Hepatocyte (in vitro differentiated cells): ENCODE data around the gene NPBWR2.

Experiments
- CTCF ChIP-seq: fragments of 200-600 bp; sonication (generic); IDR thresholded peaks from 2 replicates; pipeline ENCODE4 v1.5.1; 2016; ENCODE audit warnings: antibody characterized with exemption, mild to moderate bottlenecking; ENCODE audit not compliant: poor library complexity
- EZH2 ChIP-seq: fragments of 200-600 bp; sonication (generic); IDR thresholded peaks from 2 replicates; pipeline ENCODE4 v1.6.1; 2016; ENCODE audit warnings: antibody characterized with exemption, mild to moderate bottlenecking, borderline replicate concordance
- EZH2phosphoT487 ChIP-seq: fragments of 200-600 bp; sonication (generic); IDR thresholded peaks from one replicate; pipeline ENCODE4 v1.6.1; 2018; ENCODE audit warnings: antibody characterized with exemption, mild to moderate bottlenecking, low read depth, moderate library complexity; ENCODE audit not compliant: unreplicated experiment, severe bottlenecking

DNA sequence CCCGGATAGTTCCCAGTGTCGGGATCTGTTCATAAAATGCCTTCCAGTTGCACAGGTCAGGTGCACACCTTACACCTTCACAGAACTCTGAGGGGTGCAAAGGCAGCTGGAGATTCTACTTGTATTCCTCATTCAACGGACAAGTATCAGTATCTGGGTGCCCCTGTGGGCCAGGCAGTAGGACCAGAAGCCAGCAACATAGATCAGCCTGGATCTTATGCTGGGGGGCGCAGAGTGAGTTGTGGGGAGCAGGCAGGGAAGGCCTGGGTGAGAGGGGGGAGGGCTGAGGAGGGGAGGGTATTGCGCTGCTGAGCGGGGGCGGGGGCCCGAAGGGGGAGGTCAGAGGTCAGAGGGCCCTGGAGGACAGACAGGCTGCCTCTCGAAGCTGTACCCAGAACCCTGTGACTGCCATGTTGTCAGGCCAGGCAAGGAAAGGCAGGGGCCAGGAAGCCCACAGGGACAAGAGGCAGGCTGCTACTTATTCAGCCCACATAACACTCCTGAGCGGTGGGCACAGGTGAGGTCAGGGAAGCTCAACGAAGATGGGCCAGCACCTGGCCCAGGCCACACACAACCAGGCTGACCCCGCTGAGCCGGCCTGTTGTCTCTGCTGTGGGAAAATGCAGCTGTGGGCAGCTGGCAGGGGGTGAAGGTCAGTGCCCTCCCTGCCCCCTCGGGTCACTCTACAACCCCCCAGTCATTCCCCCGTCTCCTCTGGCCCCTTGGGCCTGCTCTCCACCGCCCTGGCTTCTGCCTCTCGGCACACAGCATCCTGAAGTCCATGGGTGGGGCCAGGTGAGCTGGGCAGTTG is 26.3 kb downstream of the NPBWR2 start:
- TF ChIP-seq CTCF = no peak
- no peak for TF ChIP-seq EZH2
- no peak for TF ChIP-seq EZH2phosphoT487
